Activated T-cell treated with anti-CD3 and anti-CD28 coated beads for 48 hours (primary cell): ENCODE results near the gene GALNT11.
"Not testable (repeated sequence)": the region's sequence is repeated elsewhere in the genome, so short reads cannot be mapped to it uniquely, and the experiment has no call there.

Source experiments
- DNase-seq: peaks from one replicate; pipeline ENCODE4 v3.0.0-alpha.2; 2020; ENCODE audit warnings: low read depth

Gene GALNT11

GRCh38 chr7:152025077-152025936, at the start of gene GALNT11:
TSS of gene GALNT11 (plus strand) at chr7:152025674. CDS start at chr7:152094228, 68,554 bp downstream.
- peak; percentile 88 for DNase-seq

DNA sequence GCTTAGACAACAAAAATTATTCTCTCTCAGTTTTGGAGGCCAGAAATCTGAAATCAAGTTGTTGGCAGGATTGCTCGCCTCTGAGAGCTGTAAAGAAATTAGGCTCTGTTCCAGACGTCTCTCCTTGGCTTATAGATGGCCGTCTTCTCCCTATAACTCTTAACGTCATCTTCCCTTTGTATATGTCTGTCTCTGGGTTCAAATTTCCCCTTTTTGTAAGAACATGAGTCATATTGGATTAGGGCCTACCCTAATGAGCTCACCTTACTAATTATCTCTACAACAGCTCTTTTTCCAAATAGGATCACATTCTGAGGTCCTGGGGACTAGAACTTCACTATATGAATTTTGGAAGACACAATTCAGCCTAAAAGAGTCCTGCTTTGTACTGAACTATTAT, 46.9 kb upstream of the GALNT11 start:
- DNase-seq: no peak

GRCh38 chr7:151981223-151981622, 44.3 kb upstream of the GALNT11 start:
- DNase-seq: no peak

GRCh38 chr7:151982806-151983205, 42.7 kb upstream of the GALNT11 start:
- no peak for DNase-seq

- no peak for DNase-seq
Measured at GRCh38 chr7:151984612-151985011, 40.9 kb upstream of the GALNT11 start.

- DNase-seq: no peak
Measured at GRCh38 chr7:151987748-151988529, 37.5 kb upstream of the GALNT11 start.

DNA sequence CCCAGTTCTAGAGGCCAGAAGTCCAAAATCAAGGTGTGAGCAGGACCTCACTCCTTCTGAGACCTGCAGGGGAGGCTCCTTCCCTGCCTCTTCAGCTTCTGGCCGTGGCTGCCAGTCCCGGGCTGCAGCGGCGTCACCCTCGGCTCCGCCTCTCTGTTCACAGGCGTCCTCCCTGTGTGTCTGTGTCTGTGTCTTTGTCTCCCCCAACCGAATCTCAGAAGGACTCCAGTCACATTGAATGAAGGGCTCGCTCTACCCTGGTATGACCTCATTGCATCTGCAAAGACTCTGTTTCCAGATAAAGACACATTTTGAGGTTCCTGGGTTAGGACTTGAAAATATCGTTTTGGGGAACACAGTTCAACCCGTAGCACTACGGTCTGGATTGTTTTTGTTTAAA, 33.1 kb upstream of the GALNT11 start:
- peak; percentile 23 for DNase-seq

GRCh38 chr7:151993977-151994676, 31.3 kb upstream of the GALNT11 start:
- peak; percentile 31 for DNase-seq

DNA sequence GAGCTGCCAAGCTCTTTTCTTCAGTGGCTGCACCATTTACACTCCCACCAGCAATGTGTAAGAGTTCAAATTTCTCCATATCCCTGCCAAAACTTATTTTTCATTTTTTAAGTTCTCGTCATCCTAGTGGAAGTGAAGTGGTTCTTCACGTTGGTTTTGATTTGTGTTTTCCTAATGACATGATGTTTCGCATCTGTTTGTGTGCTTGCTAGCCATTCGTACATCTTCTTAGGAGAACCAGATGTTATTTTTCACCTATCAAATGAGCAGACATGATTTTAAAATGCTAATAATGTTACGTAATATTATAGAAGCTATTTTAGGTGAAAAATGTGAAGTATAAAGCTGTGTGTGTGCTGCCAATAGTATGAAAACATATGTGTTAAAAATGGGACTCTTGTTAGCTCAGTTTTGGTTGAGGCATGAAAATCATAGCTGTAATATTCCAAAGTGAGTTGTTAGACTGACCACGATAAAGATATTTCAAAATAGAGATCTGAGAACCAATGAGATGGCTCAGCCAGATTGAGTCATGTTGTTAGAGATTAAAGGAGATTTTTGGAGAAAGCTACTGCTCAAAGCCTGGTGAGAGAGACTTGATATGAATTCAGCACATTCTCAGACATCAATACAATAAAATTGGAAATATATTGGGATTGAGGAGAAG, 25.9 kb upstream of the GALNT11 start:
- DNase-seq: no peak

GRCh38 chr7:152000191-152000590, 25.3 kb upstream of the GALNT11 start:
- DNase-seq: no peak

GRCh38 chr7:152006336-152006735, 19.1 kb upstream of the GALNT11 start:
- no peak for DNase-seq

DNA sequence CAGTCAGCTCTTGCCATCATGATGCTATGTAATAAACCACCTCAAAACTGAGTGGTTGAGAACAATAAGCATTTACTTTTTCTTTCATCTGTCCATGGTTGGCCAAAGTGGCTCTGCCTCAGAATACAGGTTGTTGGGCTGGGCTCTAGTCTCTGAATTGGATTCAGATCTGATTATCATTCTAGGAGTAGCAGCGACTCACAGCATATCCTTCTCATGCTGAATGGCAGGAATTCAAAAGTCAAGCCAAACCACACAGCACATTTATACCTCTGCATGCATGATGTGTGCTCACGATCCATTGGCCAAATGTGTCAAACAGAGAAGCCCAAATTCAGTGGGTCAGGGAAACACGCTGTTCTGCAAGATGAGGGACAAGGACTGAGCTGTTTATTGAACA, 13.6 kb upstream of the GALNT11 start:
- DNase-seq: no peak

DNA sequence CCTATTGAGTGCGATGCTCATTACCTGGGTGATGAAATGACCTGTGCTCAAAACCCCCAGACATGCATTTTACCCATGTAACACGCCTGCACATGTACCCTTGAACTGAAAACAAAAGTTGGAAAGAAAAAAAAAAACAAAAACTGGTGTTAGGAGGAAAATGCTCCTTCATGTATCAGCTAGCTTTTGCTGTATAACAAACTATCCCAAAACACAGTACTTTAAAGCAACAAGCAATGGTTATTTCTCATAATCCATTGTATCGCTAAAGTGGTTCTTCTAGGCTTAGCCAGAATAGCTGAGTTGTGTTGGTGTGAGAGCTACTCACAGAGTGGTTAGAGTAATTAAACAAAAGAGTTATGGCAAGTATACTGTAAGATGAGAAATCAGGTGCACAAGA, 12.2 kb upstream of the GALNT11 start:
- no peak for DNase-seq

DNA sequence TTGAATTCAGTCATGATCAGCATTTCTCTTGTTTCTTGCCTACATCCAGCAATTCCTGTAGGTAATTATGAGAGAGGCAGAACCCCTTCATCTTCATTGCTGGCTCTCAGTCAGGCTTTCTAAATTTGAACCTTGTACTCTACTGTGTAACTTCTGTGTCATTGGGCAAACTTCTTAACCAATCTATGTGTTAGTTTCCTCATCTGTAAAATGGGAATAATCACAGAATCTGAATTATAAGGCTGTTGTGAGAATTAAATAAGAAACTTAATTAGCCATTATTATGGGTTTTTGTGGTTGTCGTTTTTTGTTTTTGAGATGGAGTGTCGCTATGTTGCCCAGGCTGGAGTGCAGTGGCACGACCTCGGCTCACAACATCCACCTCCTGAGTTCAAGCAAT, 11.5 kb upstream of the GALNT11 start:
- DNase-seq: no peak

GRCh38 chr7:152014722-152015121, 10.8 kb upstream of the GALNT11 start:
- no peak for DNase-seq

GRCh38 chr7:152015600-152015999, 9.9 kb upstream of the GALNT11 start:
- DNase-seq: no peak

GRCh38 chr7:152016947-152017346, 8.5 kb upstream of the GALNT11 start:
- no peak for DNase-seq

DNA sequence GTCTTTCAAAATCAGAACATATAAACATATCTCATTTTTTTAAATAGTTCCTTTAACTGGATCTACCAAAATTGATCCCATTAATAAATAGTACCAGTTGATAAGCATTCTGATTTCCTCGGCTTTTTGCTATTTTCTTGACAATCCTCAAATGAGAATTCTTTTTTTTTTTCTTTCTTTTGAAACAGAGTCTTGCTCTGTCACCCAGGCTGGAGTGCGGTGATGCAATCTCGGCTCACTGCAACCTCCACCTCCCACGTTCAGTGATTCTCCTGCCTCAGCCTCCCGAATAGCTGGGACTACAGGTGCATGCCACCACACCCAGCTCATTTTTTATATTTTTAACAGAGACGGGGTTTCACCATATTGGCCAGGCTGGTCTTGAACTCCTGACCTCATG, 7.8 kb upstream of the GALNT11 start:
- DNase-seq: not testable (repeated sequence)

- not testable (repeated sequence) for DNase-seq
Measured at GRCh38 chr7:152021740-152022139, 3.7 kb upstream of the GALNT11 start.

GRCh38 chr7:152025937-152026890, 740 bp downstream of the GALNT11 start:
- no peak for DNase-seq
